GM18520 (cell line): ENCODE results near the gene SALL1.

ENCODE experiments used
- ATAC-seq: cut with Tn5 transposase; IDR thresholded peaks from one replicate; pipeline ENCODE4 v1.9.1; 2021; ENCODE audit not compliant: unreplicated experiment

The SALL1 gene

DNA sequence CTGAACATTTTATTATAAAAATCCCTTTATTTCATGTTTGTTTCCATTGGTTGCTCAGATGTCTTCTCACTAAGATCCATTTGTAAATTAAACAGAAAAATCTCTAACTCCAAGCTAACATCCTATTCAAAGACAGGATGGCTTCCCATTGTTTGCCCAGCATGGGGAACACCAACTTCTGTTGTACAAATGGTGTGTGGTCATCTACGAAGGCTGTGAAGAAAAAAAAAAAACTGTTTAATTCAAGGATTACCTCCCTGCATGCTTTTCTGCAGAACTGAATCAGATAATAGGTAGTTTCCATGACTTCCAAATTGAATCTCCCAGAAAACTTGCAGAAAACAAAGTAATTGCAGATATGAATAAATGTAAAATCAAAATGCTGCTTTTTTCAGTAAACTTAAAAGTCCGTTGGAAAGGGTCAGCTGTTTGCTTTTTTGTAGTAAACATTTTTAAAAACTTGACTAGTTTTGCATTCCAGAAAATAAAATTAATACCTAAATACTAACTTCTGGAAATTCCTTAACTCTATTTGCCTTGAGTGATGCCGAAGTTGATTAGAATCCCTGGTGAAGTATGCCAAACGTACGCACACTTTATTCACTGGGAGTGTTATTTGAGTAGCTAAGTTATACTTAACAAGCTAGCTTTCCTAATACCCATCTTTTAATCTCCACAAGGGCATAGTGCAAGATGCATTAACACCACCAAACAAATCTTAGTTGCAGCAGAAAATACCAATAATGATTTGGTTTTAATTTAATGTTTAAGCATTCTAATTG, 7.7 kb downstream of the SALL1 start:
- no peak for ATAC-seq

DNA sequence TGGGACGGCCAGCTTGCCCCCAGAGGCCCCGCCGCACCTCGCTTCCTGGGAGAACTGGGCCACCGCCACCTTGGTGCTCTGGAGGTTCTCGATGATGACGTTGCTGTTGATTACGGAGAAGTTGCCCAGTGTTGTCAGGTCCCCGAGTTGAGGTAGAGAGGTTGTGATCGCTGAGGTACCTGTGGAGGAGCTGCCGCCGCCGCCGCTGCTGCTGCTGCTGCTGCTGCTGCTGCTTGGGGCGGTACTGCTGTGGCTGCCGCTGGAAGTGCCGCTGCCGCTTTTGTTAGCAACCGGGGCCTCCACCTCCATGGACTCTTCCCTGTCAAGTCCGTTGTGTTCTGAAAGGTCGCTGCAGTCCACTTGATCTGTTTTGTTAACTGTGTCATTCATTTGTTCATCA, 9.5 kb downstream of the SALL1 start:
- no peak for ATAC-seq

GRCh38 chr16:51141106-51141505, 10.0 kb downstream of the SALL1 start:
- ATAC-seq = no peak

- no peak for ATAC-seq
These were observed 11.0 kb downstream of the SALL1 start for GRCh38 chr16:51140112-51140511.

- ATAC-seq = no peak
These were observed 11.5 kb downstream of the SALL1 start for GRCh38 chr16:51139568-51139967.

DNA sequence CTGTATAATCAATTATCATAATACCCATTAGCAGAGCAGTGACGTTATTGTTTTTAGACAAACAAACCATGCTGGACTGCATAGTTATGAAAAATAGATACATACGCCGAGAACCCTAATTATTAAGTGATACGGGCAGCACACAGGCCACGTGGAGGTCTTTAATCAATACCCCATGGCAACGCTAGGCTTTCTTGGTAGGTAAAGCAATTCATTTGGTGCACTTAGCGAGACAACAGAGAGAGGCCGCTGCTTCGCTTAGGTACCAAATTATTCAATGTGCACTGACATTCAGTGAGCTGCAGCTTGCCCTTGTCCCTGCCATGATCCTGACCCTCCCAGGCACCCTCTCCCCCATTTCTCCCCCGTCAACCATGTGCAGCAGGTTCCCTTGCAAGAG, 12.9 kb downstream of the SALL1 start:
- no peak for ATAC-seq

DNA sequence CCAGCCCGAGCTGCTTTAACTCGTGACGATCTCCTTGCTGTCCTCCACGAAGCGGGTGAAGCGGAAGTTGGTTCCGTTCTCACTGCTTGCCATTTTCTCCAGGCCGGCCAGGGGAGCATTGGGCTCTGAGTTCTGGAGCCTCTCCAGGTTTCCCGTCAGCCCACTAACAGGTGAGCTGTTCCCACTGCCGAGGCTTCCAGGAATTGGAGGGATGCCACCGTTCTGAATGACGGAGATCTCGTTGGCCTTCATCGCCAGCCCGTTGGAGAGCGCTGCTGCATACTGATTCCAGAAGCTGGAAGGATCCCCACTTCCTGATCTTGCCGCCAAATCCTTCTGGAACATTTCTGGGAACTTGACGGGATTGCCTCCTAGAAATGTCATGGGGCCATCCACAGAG, 14.0 kb downstream of the SALL1 start:
- ATAC-seq = no peak

DNA sequence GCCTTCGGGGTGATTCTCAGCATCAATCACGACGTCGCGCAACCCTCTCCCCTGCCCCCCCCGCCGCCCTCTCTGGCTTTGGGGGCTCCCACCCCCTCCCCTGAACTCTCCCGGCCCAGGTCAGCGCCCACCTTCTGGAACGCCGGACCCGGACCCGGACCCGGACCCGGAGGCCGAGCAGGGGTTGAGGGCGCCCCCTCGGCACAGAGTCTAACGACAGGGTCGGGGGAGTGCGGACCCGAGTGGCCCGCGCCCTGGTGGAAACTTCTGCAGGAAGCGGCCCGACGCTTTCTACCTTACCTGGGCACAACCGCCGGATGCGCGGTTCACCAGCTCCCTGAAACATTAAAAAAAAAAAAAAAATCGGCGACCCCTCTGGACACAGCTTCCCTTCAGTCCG, 16.2 kb downstream of the SALL1 start:
- ATAC-seq = no peak

DNA sequence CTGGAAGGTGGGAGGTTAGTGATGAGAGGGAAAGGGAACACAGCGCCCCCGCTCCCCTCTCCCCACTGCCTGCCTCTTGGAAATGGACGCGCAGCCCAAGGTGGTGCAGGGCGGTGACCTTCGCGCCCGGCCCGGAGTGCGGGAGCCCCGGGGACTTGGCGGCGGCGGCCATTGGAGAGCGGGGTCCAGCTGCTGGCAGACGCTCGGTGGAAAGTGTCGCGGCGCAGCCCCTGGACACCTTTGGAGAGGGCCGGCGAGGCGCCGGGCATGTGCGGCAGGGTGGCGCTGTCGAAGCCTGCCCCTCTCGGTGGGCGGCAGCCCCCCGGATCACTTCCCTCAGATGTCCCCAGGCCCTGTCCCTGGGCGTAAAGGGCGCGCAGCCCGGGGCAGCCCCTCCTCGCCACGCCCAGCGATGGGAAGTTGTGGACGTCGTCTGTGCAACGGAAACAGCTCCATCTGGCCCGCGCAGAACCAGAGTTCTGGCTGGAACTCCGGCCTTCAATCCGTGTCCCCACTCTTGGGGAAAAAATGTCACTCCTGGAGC, 16.7 kb downstream of the SALL1 start:
- no peak for ATAC-seq

- no peak for ATAC-seq
These were observed 17.4 kb downstream of the SALL1 start for GRCh38 chr16:51133688-51134087.

DNA sequence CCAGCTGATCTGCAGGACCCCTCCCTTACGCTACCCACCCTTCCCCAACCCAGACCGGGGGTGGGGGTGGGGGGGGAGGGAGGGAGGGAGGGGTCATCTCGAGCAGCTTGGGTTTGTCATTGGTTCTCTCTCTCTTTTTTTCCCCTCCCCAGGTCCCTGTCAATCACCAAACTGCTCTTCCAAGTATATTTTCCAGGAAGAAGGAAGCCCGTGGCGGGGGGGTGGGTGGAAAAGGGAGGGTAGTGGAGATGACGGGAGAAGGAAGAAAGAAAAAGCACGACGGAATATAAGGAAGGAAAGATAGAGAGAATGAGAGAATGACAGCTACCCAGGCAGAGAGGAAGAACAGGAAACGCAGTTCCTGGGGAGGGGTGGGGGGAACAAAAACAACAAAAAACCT, 17.9 kb downstream of the SALL1 start:
- no peak for ATAC-seq

GRCh38 chr16:51132490-51133115, 18.5 kb downstream of the SALL1 start:
- no peak for ATAC-seq

GRCh38 chr16:51131619-51132018, 19.5 kb downstream of the SALL1 start:
- no peak for ATAC-seq

- ATAC-seq = no peak
These were observed 22.0 kb downstream of the SALL1 start for GRCh38 chr16:51129105-51129504.

DNA sequence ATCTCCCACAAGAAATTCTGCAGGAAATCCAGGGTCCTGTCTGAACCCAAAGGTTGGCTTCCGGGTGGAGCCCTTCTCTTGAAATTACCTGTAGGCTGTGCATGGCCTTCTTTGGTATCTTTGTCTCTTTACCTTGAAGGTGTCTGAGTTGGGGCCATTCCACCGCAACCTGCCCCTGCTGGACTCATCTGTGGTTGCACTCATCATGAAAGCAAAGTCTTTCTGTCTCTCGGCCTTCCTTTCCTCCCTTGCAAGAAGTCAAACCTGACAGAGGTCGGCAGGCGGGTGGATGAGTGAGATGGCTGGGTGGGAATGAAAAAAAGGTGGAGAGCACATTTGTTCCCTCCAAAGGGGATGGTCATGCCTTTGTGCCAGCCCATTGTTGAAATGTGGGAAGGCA, 25.1 kb downstream of the SALL1 start:
- no peak for ATAC-seq

GRCh38 chr16:51124896-51125295, 26.2 kb downstream of the SALL1 start:
- ATAC-seq = no peak

- ATAC-seq = no peak
These were observed 29.2 kb downstream of the SALL1 start for GRCh38 chr16:51121850-51122249.

DNA sequence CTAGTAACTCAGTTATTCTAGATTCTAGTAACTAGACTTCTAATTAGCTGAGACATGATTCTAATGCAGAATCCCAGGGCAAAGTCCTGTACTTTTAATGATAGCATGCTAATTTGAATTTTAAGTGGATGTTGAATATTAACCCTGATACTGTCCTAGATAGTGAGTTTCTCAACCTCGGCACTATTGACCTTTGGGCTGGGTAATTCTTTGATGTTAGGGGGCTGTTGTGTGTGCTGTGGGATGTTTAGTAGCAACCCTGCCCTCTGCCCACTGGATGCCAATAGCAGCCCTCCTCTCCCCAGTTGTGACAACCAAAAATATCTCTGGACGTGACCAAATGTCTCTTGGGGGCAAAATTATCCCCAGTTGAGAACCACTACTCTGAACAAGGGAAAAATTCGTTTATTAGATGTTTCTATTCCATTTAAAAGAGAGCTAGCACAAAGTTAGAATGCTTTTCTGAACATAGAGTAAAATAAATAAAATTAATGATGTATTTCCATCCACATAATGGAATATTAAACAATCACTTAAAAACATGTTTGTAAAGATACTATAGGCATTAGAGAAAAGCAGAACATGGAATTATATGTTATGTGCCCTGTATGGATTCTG, 30.2 kb downstream of the SALL1 start:
- ATAC-seq = no peak

- ATAC-seq = no peak
These were observed 30.9 kb downstream of the SALL1 start for GRCh38 chr16:51119973-51120729.

- no peak for ATAC-seq
These were observed 31.5 kb downstream of the SALL1 start for GRCh38 chr16:51119556-51119955.

DNA sequence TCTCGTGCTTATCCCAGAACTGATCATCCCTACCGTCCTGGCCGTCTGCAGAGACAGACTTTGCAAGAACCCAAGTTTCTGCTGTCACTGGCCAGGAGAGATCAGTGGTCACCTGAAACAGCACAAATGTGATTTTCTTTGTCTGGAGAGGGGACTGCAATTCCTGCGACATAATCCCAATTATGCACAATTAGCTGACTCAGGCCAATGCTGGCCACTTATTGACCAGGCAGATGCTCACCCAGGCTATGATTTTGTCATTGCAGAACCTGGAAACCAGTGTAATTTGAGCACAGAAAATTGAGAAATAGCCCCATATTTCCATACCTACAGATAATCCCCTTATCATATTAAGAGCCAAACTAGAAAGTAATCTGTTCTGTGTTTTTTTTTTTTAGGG, 34.7 kb downstream of the SALL1 start:
- no peak for ATAC-seq
